GM10248 (cell line): ENCODE results near the gene PRRX2.

Source experiments
- CTCF ChIA-PET: fragments of 300-600 bp; sonication (Branson Sonifier 250); formaldehyde crosslinking; extraction: SDS; loops from one replicate; lab custom pipeline; 2021; ENCODE audit warnings: antibody characterized with exemption; lab: Yijun Ruan, JAX
- POLR2A ChIA-PET: fragments of 350-650 bp; sonication (Branson Sonifier 250); formaldehyde crosslinking; extraction: SDS; loops from one replicate; lab custom pipeline; 2020; ENCODE audit warnings: antibody characterized with exemption; lab: Yijun Ruan, JAX
- DNase-seq: peaks from one replicate; pipeline ENCODE4 v3.0.0; 2012; ENCODE audit errors: extremely low spot score
- CTCF ChIP-seq: IDR thresholded peaks from 2 replicates; pipeline ENCODE4 v1.5.1; 2012; ENCODE audit warnings: mild to moderate bottlenecking, low read depth; ENCODE audit errors: extremely low read depth, missing control alignments, control extremely low read depth

Gene PRRX2

GRCh38 chr9:129701054-129701453 lies 35.6 kb downstream of the PRRX2 start:
- POLR2A ChIA-PET = no interaction called here
- CTCF ChIA-PET = no interaction called here
- no peak for TF ChIP-seq CTCF
- no peak for DNase-seq

GRCh38 chr9:129701549-129701948 lies 36.1 kb downstream of the PRRX2 start:
- ChIA-PET CTCF (interaction anchor here (1.3 kb wide), 1 partner anchor 35 kb away, joined by 4 read pairs; no protein-coding TSS in a partner anchor), POLR2A (no interaction called here)
- no peak for TF ChIP-seq CTCF
- no peak for DNase-seq

- CTCF ChIA-PET = interaction anchor here (1.0 to 1.3 kb wide), 2 partner anchors 34 to 560 kb away, joined by 3 to 4 read pairs; no protein-coding TSS in a partner anchor
Observed at GRCh38 chr9:129702589-129703520, 37.4 kb downstream of the PRRX2 start.

GRCh38 chr9:129703667-129704355 lies 38.4 kb downstream of the PRRX2 start:
- ChIA-PET POLR2A (no interaction called here), CTCF (interaction anchor here (1.0 kb wide), 1 partner anchor 561 kb away, joined by 3 read pairs; no protein-coding TSS in a partner anchor)
- DNase-seq = no peak
- TF ChIP-seq CTCF = no peak

More at GRCh38 chr9:129702589-129703520, 37.4 kb downstream of the PRRX2 start:
- DNase-seq = no peak
- POLR2A ChIA-PET = no interaction called here
- no peak for TF ChIP-seq CTCF

GRCh38 chr9:129704807-129705206 lies 39.4 kb downstream of the PRRX2 start:
- ChIA-PET CTCF (no interaction called here), POLR2A (no interaction called here)
- DNase-seq = no peak
- no peak for TF ChIP-seq CTCF

GRCh38 chr9:129708793-129709192 lies 43.3 kb downstream of the PRRX2 start:
- no peak for TF ChIP-seq CTCF
- POLR2A ChIA-PET = no interaction called here
- no peak for DNase-seq
- CTCF ChIA-PET = no interaction called here
